SIG-M5 treated with dmso at 0.1 percent for 504 hours (cell line): ENCODE measurements around the gene SH3BP4.
A peak's percentile ranks its signal among the peaks of the same experiment; 100 is the strongest.
"Not testable (repeated sequence)": the region's sequence is repeated elsewhere in the genome, so short reads cannot be mapped to it uniquely, and the experiment has no call there.

Experiments used
- DNase-seq: peaks from one replicate; lab custom pipeline; 2025; ENCODE audit not compliant: unreplicated experiment; lab: John Stamatoyannopoulos, UW

Gene SH3BP4

DNA sequence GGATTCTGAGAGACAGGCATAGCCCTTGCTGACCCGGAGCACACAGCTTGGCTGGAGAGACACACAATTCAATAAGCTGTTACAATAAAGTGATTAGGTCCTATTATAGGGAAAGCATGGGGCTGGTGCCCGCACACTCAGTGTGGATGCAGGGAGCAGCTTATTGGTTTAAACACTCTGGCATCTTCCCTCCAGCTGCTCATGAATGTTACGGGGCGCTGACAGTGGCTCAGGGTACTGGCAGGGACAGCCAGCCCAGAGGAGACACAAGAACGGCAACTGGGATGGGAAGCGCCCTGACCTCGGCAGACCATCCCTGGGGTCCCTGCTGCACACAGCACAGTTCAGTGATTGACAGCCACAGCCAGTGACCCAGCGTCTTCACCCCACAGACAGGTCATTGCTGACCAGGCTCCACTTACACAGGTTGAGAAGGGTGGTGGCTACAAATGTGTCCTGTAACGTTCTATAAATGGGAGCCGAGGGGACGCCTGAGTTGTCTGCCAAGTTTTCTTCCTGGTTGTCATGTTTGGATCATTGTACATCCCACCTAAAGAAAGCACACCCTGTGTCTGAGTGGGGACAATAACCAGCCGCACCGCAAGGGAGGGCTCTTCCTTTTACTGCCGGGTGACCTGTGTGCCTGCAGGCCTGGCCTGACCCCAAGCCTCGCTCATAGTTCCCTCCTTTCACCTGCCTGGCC is 60.3 kb downstream of the SH3BP4 start:
- DNase-seq, result no peak

DNA sequence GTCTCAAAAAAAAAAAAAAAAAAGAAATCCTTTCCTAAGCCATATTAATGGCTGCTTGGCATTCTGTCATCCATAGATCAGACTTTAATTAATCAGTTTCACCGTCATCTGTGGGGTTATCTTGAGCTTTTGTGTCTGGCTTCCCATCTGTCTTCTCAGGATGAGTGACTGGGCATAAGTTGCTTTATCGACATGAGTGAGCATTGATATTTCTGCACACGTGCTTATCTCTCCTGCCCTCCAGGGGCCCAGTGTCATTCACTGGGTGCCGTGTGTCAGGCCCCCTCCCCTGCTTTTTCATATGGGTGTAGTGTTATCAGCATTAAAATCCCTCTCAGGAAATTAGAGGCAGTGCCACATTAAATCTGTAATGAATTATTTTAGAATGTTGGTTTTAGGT is 65.6 kb downstream of the SH3BP4 start:
- no peak for DNase-seq

DNA sequence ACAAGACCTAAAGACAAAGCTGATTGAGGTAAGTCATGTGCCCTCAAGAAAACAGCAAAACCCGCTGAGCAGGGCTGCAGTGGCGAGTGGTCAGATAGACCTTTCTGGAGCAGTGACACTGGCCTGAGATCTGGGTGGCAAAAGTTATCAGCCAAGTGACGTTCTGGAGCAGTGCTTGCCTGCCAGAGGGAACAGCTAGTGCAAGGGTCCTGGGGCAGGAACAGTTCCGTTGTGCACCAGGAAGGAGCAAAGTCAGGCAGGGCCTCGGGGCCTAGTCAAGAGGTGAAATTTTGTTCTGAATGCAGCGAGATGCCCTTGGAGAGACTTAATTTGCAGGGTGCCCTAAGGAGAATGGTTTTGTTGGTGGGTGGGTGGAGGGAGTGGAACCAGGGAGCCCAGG is 67.0 kb downstream of the SH3BP4 start:
- no peak for DNase-seq

GRCh38 chr2:235020141-235020540 is 68.3 kb downstream of the SH3BP4 start:
- not testable (repeated sequence) for DNase-seq

GRCh38 chr2:235021752-235022151 is 69.9 kb downstream of the SH3BP4 start:
- no peak for DNase-seq

DNA sequence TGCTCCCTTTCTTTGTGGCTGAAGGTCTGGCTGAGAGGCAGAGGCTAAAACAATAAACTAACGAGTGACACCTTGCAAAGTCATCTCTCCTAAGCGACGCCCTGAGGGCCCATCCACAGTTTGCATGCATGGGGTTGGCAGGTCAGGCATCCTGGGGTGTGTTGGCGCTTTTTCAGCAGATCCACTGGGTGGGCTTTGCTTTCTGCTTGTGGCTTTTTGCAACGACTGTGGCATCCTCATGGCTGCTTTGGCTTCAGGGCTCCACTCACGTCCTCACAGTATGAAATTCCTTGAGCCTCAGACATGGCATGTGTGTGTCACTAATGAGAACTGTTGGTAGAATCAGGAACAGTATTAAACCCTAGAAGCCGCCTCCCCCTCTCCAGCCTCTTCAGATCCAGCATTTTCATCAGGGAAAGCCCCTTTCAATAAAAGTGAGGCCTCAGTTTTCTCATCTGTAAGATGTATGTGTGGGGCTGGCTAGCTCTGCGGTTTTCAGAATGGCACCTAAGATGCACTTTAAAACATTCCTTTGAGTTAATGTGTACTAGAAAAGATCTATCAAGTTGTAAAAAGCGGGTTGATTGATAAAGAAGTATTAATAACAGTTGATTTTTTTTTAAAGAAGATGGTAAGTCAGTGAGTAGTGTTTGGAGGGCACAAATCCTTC is 72.5 kb downstream of the SH3BP4 start:
- no peak for DNase-seq

DNA sequence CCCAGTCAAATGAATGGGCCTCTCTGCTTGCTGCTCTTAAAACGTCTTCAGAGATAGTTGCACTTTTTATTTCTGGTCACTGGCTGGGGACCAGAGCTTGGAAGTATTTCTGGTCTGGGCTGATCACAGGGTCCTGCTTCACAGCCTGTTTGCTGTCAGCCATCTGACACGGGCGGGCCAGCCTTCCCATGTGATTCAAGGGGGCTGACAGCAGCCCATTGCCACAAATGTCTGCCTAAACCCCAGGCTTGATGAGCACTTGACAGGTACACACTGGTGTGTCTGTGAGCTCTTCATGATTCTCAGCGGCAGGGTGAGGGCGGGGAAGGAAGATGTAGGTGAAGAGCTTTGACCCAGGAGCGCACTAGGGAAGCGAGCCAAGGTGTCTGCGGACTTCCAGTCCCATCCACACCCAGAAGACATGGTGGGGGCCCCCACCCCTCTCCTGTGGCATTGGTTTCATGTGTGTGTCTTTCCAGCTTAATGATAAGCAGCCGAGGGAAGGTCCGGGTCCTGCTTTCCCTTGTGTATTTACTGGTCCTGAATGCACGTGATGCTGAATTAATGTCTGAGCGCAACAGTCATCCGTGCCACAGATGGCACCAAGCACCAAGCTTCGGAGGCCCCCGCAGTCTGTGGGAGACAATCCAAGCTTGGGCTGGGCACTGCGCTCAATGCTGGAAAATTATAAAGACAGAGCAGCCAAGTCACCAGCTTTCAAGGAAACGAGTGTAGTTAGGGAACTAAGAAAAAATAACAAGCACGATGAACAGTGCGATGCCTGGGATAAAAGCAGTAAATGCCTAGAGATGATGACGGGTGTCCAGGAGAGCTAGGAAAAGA is 73.3 kb downstream of the SH3BP4 start:
- DNase-seq, result no peak

GRCh38 chr2:235025800-235026536 is 74.2 kb downstream of the SH3BP4 start:
- no peak for DNase-seq

GRCh38 chr2:235026649-235027557 is 75.1 kb downstream of the SH3BP4 start:
- DNase-seq, result peak; percentile 54

DNA sequence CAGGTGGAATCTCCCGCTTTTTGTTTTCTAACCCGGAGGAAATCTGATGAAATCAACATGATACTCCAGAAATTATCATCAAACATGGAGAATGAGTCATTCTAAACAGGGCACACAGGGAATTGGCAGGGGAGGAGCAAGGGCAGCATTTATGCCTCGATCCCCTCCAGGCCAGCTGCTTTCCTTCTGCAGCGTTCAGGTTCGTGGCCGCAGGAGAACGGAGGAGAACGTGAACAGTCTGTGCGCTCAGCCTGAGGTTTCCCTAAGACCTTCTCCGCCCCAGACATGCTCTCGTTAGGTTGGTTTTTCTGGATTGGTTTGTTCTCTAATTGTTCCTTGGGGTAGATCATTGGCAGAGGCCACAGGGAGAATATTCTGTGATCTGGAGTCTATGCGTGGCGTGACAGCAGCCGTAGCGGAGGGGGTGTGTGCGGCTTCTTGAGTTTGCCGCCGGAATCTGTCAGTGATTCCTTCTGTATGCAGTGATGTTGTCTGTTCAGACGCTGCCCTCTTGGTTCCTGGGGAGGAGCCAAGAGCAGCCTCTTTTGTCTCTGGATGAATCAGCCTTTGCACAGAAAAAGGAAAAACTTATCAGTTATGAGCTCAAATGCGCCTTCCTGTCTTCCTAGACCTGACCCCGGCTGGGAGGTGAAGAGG is 75.9 kb downstream of the SH3BP4 start:
- DNase-seq, result no peak

DNA sequence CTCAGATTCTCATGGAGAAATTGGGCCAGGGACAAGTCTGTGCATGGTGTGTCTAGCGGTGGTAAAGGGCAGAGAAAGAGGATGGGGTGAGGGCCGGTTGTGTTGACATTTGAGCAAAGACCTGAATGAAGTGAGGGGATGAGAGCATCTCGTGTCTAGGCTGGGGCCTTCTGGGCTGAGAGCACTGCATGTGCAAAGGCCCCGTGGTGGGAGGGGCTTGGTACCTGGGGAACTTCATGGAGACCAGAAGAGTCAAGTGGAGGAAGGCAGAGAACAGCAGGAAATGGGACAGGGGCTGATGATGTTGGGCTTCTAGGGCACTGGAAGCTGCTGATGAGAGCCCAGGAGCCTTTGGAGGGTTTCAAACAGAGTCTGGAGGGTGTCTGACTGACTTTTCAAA is 76.8 kb downstream of the SH3BP4 start:
- DNase-seq, result no peak

- no peak for DNase-seq
These were observed 77.2 kb downstream of the SH3BP4 start for GRCh38 chr2:235029054-235029453.

GRCh38 chr2:235030126-235030525 is 78.3 kb downstream of the SH3BP4 start:
- no peak for DNase-seq

GRCh38 chr2:235030936-235031335 is 79.1 kb downstream of the SH3BP4 start:
- no peak for DNase-seq

DNA sequence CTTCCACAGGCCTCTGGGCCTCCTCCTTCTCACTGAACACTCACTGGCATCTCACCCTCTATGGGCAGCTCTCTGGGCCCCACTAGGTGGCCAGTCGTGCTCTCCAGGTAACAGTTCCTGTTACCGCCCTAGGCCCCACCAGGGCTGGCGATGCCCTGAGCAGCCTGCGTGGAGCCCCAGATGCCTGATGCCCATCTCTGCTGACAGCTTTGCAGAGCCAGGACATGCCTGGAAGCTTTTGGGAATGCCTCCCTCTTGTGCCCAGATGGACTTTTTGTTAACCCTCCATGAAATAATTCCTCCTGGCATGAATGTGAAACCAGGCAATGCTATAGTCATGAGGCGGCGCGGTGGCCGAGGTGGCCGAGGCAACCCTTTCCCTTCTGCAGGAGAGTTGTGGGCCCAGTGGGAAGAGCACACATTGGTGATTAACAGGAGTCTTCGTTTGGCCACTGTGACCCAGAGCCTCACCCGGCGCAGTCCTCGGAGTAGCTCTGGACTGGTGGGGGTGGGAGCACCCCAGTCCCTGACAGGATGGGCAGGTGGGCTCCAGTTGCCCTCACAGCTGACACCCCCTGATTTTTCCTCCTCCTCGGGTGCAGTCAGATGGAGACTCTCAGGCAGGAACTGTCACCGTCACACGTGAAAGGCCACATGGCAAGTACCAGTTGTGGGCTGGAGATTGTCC is 80.0 kb downstream of the SH3BP4 start:
- no peak for DNase-seq

GRCh38 chr2:235032466-235032865 is 80.6 kb downstream of the SH3BP4 start:
- DNase-seq, result no peak

DNA sequence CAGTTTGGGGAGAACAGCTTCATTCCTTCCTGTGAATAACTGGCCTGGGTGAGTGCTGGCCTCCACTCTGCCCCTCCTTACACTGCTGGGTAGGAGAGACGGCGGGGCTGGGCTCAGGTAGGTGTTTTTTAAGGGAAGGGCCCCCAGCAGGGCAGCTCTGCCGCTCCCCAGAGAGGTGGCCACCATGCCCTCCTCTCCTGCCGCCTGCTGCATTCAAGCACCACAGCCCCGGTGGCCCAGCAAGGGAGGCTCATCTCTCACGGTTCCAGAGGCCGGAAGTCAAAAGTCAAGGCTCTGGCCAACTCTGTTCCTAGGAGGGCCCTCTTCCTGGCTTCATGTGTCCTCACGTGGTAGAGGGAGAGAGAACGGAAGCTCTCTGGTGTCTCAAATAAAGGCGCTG is 81.1 kb downstream of the SH3BP4 start:
- no peak for DNase-seq

GRCh38 chr2:235034265-235035118 is 82.7 kb downstream of the SH3BP4 start:
- no peak for DNase-seq
